GM12878 (cell line): Measurements from ENCODE around the gene OR10G3. TPM values are rescaled to one million over a fixed set of nuclear protein-coding genes. Genes with fewer than 3 reads are reported as not detected.

Experiments used
- ATAC-seq: fragments of 200-7000 bp; cut with Tn5 transposase; 3 replicates; pipeline ENCODE4 v1.9.1; 2020; ENCODE audit warnings: mild to moderate bottlenecking, moderate library complexity
- BruUV-seq: library from RNA; stranded (reverse); fragments of 400-500 nt; replicated peaks from 2 replicates; lab custom pipeline; 2021; lab: Mats Ljungman, UMichigan
- CTCF ChIA-PET: fragments of 300-600 bp; sonication (Branson Sonifier 250); formaldehyde crosslinking; extraction: SDS; loops from one replicate; lab custom pipeline; 2021; ENCODE audit warnings: inconsistent platforms; lab: Yijun Ruan, JAX
- POLR2A ChIA-PET: fragments of 350-600 bp; formaldehyde crosslinking; extraction: SDS; loops from one replicate; lab custom pipeline; 2021; ENCODE audit warnings: inconsistent platforms; lab: Charles Lee
- RAD21 ChIA-PET: fragments of 300-600 bp; sonication (Branson Sonifier 250); formaldehyde crosslinking; loops from one replicate; lab custom pipeline; 2023; ENCODE audit warnings: antibody characterized with exemption; ENCODE audit not compliant: unreplicated experiment; lab: Charles Lee
- SMC1A ChIA-PET: fragments of 300-600 bp; sonication (Branson Sonifier 250); formaldehyde crosslinking; loops from one replicate; lab custom pipeline; 2023; ENCODE audit not compliant: unreplicated experiment, uncharacterized antibody; lab: Charles Lee
- DNase-seq: peaks from one replicate; pipeline ENCODE4 v3.0.0-alpha.2; 2011; ENCODE audit warnings: low read depth, low spot score
- FAIRE-seq: peaks from 3 replicates; lab custom pipeline; 2011; peaks lifted over from hg19 to GRCh38; lab: Jason Lieb, UNC
- H2AFZ ChIP-seq: 2 replicates; pipeline ENCODE4 v1.6.0; 2011; ENCODE audit warnings: low read depth, low read length, control low read depth; ENCODE audit not compliant: control insufficient read depth
- H3K27ac ChIP-seq: 2 replicates; pipeline ENCODE4 v1.5.1; 2011; ENCODE audit warnings: control low read depth; ENCODE audit not compliant: control insufficient read depth, insufficient read depth
- H3K27me3 ChIP-seq, 2 experiments: replicated peaks in 1 of 2; 2 replicates each; pipeline versions ENCODE4 v1.6.0 to v1.6.1; 2011; ENCODE audit warnings: low read length in 1 of 2; ENCODE audit not compliant: control insufficient read depth in 2 of 2, insufficient read depth in 2 of 2
- H3K36me3 ChIP-seq, 2 experiments: 2 replicates each; pipeline ENCODE4 v1.5.1; 2011; ENCODE audit warnings: low read length in 1 of 2; ENCODE audit not compliant: control insufficient read depth in 2 of 2, insufficient read depth in 2 of 2
- H3K4me1 ChIP-seq: 2 replicates; pipeline ENCODE4 v1.6.1; 2011; ENCODE audit warnings: mild to moderate bottlenecking, low read length, moderate library complexity, mixed read lengths; ENCODE audit not compliant: control insufficient read depth, insufficient read depth
- H3K4me2 ChIP-seq: 2 replicates; pipeline ENCODE4 v1.6.0; 2011; ENCODE audit warnings: control low read depth; ENCODE audit not compliant: control insufficient read depth, insufficient read depth
- H3K4me3 ChIP-seq: fragments of 200-600 bp; sonication (generic); 2 replicates; pipeline ENCODE4 v1.5.1; 2016
- H3K79me2 ChIP-seq: 2 replicates; pipeline ENCODE4 v1.6.0; 2011; ENCODE audit warnings: low read length; ENCODE audit not compliant: control insufficient read depth, insufficient read depth
- H3K9ac ChIP-seq: 2 replicates; pipeline ENCODE4 v1.8.0; 2011; ENCODE audit warnings: low read length, control low read depth, mixed read lengths; ENCODE audit not compliant: control insufficient read depth, insufficient read depth
- H3K9me3 ChIP-seq: replicated peaks from 3 replicates; pipeline ENCODE4 v1.5.1; 2011; ENCODE audit warnings: mild to moderate bottlenecking, low read length; ENCODE audit not compliant: control insufficient read depth, insufficient read depth
- H4K20me1 ChIP-seq: 2 replicates; pipeline ENCODE4 v1.6.0; 2011; ENCODE audit not compliant: control insufficient read depth, insufficient read depth
- BACH1 ChIP-seq: fragments of 450-650 bp; IDR thresholded peaks from 2 replicates; pipeline ENCODE4 v1.6.1; 2017; ENCODE audit warnings: mild to moderate bottlenecking, borderline replicate concordance
- DPF2 ChIP-seq: fragments of 450-650 bp; IDR thresholded peaks from 2 replicates; pipeline ENCODE4 v1.6.1; 2017; ENCODE audit warnings: mild to moderate bottlenecking
- EGR1 ChIP-seq, 2 experiments: IDR thresholded peaks; 1 replicate in 1 of 2; 2 replicates in 1 of 2; pipeline ENCODE4 v1.6.1; 2011 to 2012; ENCODE audit warnings: low read depth in 2 of 2, low read length in 2 of 2, borderline replicate concordance in 1 of 2, mild to moderate bottlenecking in 1 of 2, moderate library complexity in 1 of 2
- FOS ChIP-seq: IDR thresholded peaks from 3 replicates; pipeline ENCODE4 v1.6.1; 2011; ENCODE audit warnings: borderline replicate concordance; ENCODE audit not compliant: insufficient read length; ENCODE audit errors: extremely low read depth
- GATAD2B ChIP-seq: fragments of 450-650 bp; conservative IDR thresholded peaks from 2 replicates; pipeline ENCODE4 v1.6.1; 2017; ENCODE audit warnings: low read depth, mild to moderate bottlenecking, moderate library complexity
- IRF4 ChIP-seq: IDR thresholded peaks from 2 replicates; pipeline ENCODE4 v1.6.1; 2011; ENCODE audit warnings: low read depth, low read length
- KAT2A ChIP-seq: conservative IDR thresholded peaks from 2 replicates; pipeline ENCODE4 v1.6.1; 2011; ENCODE audit warnings: low read depth, low read length; ENCODE audit not compliant: control insufficient read depth
- KDM1A ChIP-seq: fragments of 200-600 bp; sonication (generic); IDR thresholded peaks from 2 replicates; pipeline ENCODE4 v1.6.1; 2016; ENCODE audit warnings: borderline replicate concordance
- MEF2A ChIP-seq: IDR thresholded peaks from 2 replicates; pipeline ENCODE4 v1.6.1; 2011; ENCODE audit warnings: low read depth, mild to moderate bottlenecking, low read length, moderate library complexity; ENCODE audit not compliant: insufficient read depth
- NFYB ChIP-seq: IDR thresholded peaks from 2 replicates; pipeline ENCODE4 v1.6.1; 2011; ENCODE audit warnings: low read depth, mild to moderate bottlenecking, low read length, improper control_type of control experiment, moderate library complexity; ENCODE audit not compliant: insufficient read depth
- NR2C2 ChIP-seq: IDR thresholded peaks from 2 replicates; pipeline ENCODE4 v1.6.1; 2011; ENCODE audit warnings: borderline replicate concordance, low read depth; ENCODE audit not compliant: control insufficient read depth, insufficient read length
- SKIL ChIP-seq: fragments of 450-650 bp; IDR thresholded peaks from 2 replicates; pipeline ENCODE4 v1.6.1; 2017; ENCODE audit warnings: mild to moderate bottlenecking, low read depth, inconsistent platforms; ENCODE audit not compliant: poor library complexity, severe bottlenecking
- SREBF2 ChIP-seq: IDR thresholded peaks from 2 replicates; pipeline ENCODE4 v1.6.1; 2012; ENCODE audit warnings: mild to moderate bottlenecking, low read length
- ZNF24 ChIP-seq: fragments of 450-650 bp; IDR thresholded peaks from 2 replicates; pipeline ENCODE4 v1.6.1; 2017; ENCODE audit warnings: antibody characterized with exemption, mild to moderate bottlenecking
- WGBS: methylation state at CpG from one replicate; pipeline ENCODE4 v1.1.6; 2016; ENCODE audit warnings: low lambda C conversion rate; ENCODE audit not compliant: insufficient replicate concordance, insufficient coverage; ENCODE audit errors: missing lambda C conversion rate; 5-methylcytosine and 5-hydroxymethylcytosine counted together
- in situ Hi-C: fragments of 300-500 bp; cut with MboI; formaldehyde crosslinking; loops from 9 replicates; pipeline ENCODE4 v1.14.3; 2018; ENCODE audit warnings: mixed read lengths
- intact Hi-C: fragments of 100-400 bp; cut with micrococcal nuclease; formaldehyde crosslinking; loops from one replicate; pipeline ENCODE4 v1.14.2; 2022; ENCODE audit not compliant: unreplicated experiment
- polyA plus RNA-seq, 11 experiments: library from polyadenylated mRNA; depleted of rRNA in 4 of 11; unstranded in 6 of 11; stranded (reverse) in 5 of 11; fragments of >200 nt; fragmentation: Nextera tagmentation in 4 of 11; fragmentation: Illumina TruSeq in 1 of 11; extraction: Ambion mirVana in 4 of 11; extraction: Trizol in 1 of 11; gene quantifications; 1 replicate in 1 of 11; 2 replicates in 10 of 11; pipeline versions ENCODE4 v1.2.1 to v1.2.3, GENCODE V29; 2011 to 2016; ENCODE audit warnings: inconsistent platforms in 2 of 11, missing spikeins in 2 of 11, low read depth in 1 of 11
- total RNA-seq, 4 experiments: library from RNA; depleted of rRNA in 3 of 4; stranded (reverse); fragments of >200 nt in 3 of 4; fragmentation: Illumina TruSeq in 1 of 4; extraction: Trizol in 1 of 4; gene quantifications; 2 replicates each; pipeline versions ENCODE4 v1.2.1 to v1.2.3, GENCODE V29; 2013 to 2021

The OR10G3 gene
- total and polyA plus RNA-seq, 10 of the 15 experiments (the other 5 are each of a cell fraction or from before 2014, with no cell fraction given) = not detected

DNA sequence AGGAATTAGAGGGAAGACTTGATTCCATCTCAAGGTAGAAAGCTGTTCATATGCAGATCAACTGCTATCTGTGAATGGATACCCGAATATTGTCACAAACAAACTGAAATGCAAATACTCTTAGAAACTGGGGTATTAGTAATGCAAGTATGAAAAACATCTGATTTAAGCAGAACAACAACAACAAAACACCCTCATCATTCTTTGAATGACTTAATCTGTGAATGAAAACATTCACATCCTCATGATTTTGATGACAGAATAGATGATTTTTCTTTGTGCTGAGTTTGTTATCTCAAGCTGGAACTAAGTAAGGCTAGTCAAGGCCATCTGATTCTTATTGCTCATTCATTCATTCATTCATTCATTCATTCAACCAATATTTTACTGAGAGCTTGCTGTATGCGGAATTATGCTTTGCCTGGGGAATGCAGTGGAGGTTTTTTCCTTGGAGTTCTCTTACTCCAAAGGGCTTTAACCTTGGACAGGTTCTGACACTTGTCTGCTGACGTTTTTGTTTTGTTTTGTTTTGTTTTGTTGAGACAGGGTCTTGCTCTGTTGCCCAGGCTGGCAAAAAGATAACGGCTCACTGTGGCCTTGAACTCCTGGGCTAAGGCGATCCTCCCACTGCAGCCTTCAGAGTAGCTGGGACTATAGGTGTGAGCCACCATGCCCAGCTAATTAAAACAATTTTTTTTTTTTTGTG is 23.3 kb downstream of the OR10G3 start:
- FAIRE-seq (peak; percentile 47), DNase-seq (no peak), ATAC-seq (no peak)
- BruUV-seq = no TSS peak
- H3K9ac ChIP-seq = no peak overlapping the region
- in situ Hi-C loops = loop anchor here (5.0 kb wide), 1 partner anchor 54 kb away; no protein-coding TSS in a partner anchor
- H3K36me3 ChIP-seq = no peaks in the 10 kb centered on the region
- intact Hi-C loops = loop anchor here (1.0 kb wide), 2 partner anchors 58 to 100 kb away; partner anchors contain the start of gene CHD8
- H4K20me1 ChIP-seq = no peaks in the 10 kb centered on the region
- no peak overlapping the region for H3K4me2 ChIP-seq
- ChIA-PET CTCF (interaction anchor here (0.6 to 9.5 kb wide), 22 partner anchors 14 to 586 kb away, joined by 3 to 207 read pairs (median 4); partner anchors contain the start of genes CHD8, METTL3 and SALL2), SMC1A (interaction anchor here (0.6 to 7.1 kb wide), 13 partner anchors 22 to 452 kb away, joined by 3 to 133 read pairs (median 3); partner anchors contain the start of gene CHD8), POLR2A (interaction anchor here (0.5 to 1.6 kb wide), 7 partner anchors 49 to 286 kb away, joined by 3 to 6 read pairs (median 4); no protein-coding TSS in a partner anchor), RAD21 (interaction anchor here (0.6 to 6.3 kb wide), 11 partner anchors 15 to 542 kb away, joined by 3 to 141 read pairs (median 6); partner anchors contain the start of genes CHD8, METTL3 and SALL2)
- H3K9me3 ChIP-seq = no peaks in the 10 kb centered on the region
- no peak overlapping the region for H3K27ac ChIP-seq
- 35% methylated on average over 5 of the region's 5 CpGs for WGBS
- no peaks in the 10 kb centered on the region for H3K27me3 ChIP-seq
- H3K4me1 ChIP-seq = no peaks in the 10 kb centered on the region
- no peaks in the 10 kb centered on the region for H3K79me2 ChIP-seq
- peak; percentile 80; the same call in 1 of the 2 replicates for TF ChIP-seq ZNF24
- TF ChIP-seq MEF2A = no peak
- H2AFZ ChIP-seq = no peak overlapping the region
- H3K4me3 ChIP-seq = no peak overlapping the region

GRCh38 chr14:21553266-21553665 is 26.6 kb downstream of the OR10G3 start:
- in situ Hi-C loops = no loop called here
- CTCF ChIA-PET = interaction anchor here (1.0 to 9.5 kb wide), 2 partner anchors 22 to 53 kb away, joined by 3 to 207 read pairs; no protein-coding TSS in a partner anchor
- no peaks in the 10 kb centered on the region for H3K36me3 ChIP-seq
- TF ChIP-seq SKIL (no peak), DPF2 (no peak), BACH1 (no peak), GATAD2B (no peak), KDM1A (no peak), IRF4 (no peak), FOS (no peak), NR2C2 (no peak), NFYB (no peak), SREBF2 (no peak), KAT2A (no peak), EGR1 (IDR thresholded peaks at IDR 0.05; ENCODE audit: borderline replicate concordance in 1 of 2, low read depth in 2 of 2, low read length in 2 of 2) (no peak)

More at GRCh38 chr14:21553266-21553665, 26.6 kb downstream of the OR10G3 start:
- Histone ChIP-seq H3K9ac (no peak overlapping the region), H3K4me1 (no peaks in the 10 kb centered on the region), H3K27me3 (no peaks in the 10 kb centered on the region), H3K4me3 (no peak overlapping the region), H4K20me1 (no peaks in the 10 kb centered on the region), H3K9me3 (no peaks in the 10 kb centered on the region), H2AFZ (no peak overlapping the region), H3K27ac (no peak overlapping the region), H3K4me2 (no peak overlapping the region), H3K79me2 (no peaks in the 10 kb centered on the region)
- POLR2A ChIA-PET = interaction anchor here (0.6 kb wide), 1 partner anchor 43 kb away, joined by 3 read pairs; no protein-coding TSS in a partner anchor
- DNase-seq = no peak
- SMC1A ChIA-PET = interaction anchor here (7.1 kb wide), 1 partner anchor 55 kb away, joined by 133 read pairs; no protein-coding TSS in a partner anchor
- 47% methylated on average over 3 of the region's 3 CpGs for WGBS
- no TSS peak for BruUV-seq
- ATAC-seq = no peak
- intact Hi-C loops = no loop called here
- RAD21 ChIA-PET = no interaction called here
- no peak for FAIRE-seq
